GM23338 (cell line): ENCODE measurements around the gene PALM. TPM values are rescaled to one million over a fixed set of nuclear protein-coding genes. Genes with fewer than 3 reads are reported as not detected.
A peak's percentile ranks its signal among the peaks of the same experiment; 100 is the strongest.

Source experiments
- ATAC-seq: fragments of 200-7000 bp; cut with Tn5 transposase; 3 replicates; pipeline ENCODE4 v1.9.1; 2020
- DNase-seq: peaks from one replicate; pipeline ENCODE4 v3.0.0-alpha.2; 2015; ENCODE audit warnings: low spot score
- H2AFZ ChIP-seq: fragments of 200-600 bp; sonication (generic); 2 replicates; pipeline ENCODE4 v1.8.0; 2016; ENCODE audit warnings: antibody characterized with exemption, mild to moderate bottlenecking, moderate library complexity
- H3F3A ChIP-seq: fragments of 200-600 bp; sonication (generic); replicated peaks from 2 replicates; pipeline ENCODE4 v1.8.0; 2017; ENCODE audit warnings: antibody characterized with exemption, mixed run types, low read depth
- H3K27ac ChIP-seq: fragments of 200-600 bp; sonication (generic); 2 replicates; pipeline ENCODE4 v1.6.1; 2016; ENCODE audit warnings: low read depth
- H3K27me3 ChIP-seq: fragments of 200-600 bp; sonication (generic); 2 replicates; pipeline ENCODE4 v1.8.0; 2016; ENCODE audit warnings: mild to moderate bottlenecking, mixed run types, moderate library complexity; ENCODE audit not compliant: insufficient read depth
- H3K36me3 ChIP-seq: fragments of 200-600 bp; sonication (generic); 2 replicates; pipeline ENCODE4 v1.8.0; 2016; ENCODE audit warnings: mild to moderate bottlenecking; ENCODE audit not compliant: insufficient read depth
- H3K4me1 ChIP-seq: fragments of 200-600 bp; sonication (generic); 2 replicates; pipeline ENCODE4 v1.8.0; 2016; ENCODE audit warnings: mild to moderate bottlenecking, moderate library complexity; ENCODE audit not compliant: insufficient read depth
- H3K4me2 ChIP-seq: fragments of 200-600 bp; sonication (generic); 2 replicates; pipeline ENCODE4 v1.7.1; 2017; ENCODE audit warnings: mixed run types
- H3K4me3 ChIP-seq: fragments of 200-600 bp; sonication (generic); 2 replicates; pipeline ENCODE4 v1.6.1; 2016; ENCODE audit warnings: mixed run types
- H3K79me2 ChIP-seq: fragments of 200-600 bp; sonication (generic); replicated peaks from 2 replicates; pipeline ENCODE4 v1.8.0; 2017; ENCODE audit warnings: mild to moderate bottlenecking; ENCODE audit not compliant: insufficient read depth
- H3K9me2 ChIP-seq: fragments of 200-600 bp; sonication (generic); 2 replicates; pipeline ENCODE4 v1.8.0; 2017; ENCODE audit not compliant: insufficient read depth
- H4K20me1 ChIP-seq: fragments of 200-600 bp; sonication (generic); replicated peaks from 2 replicates; pipeline ENCODE4 v1.8.0; 2017; ENCODE audit warnings: mild to moderate bottlenecking; ENCODE audit not compliant: insufficient read depth
- H3K27ac Mint-ChIP-seq: 2 replicates; pipeline ENCODE4 v1.8.0; 2020; ENCODE audit warnings: inconsistent platforms, mild to moderate bottlenecking, moderate library complexity, mixed read lengths
- H3K27me3 Mint-ChIP-seq: 3 replicates; pipeline ENCODE4 v1.8.0; 2022; ENCODE audit warnings: low read depth, mild to moderate bottlenecking, moderate library complexity, mixed read lengths, inconsistent platforms; ENCODE audit not compliant: insufficient read depth, poor library complexity
- H3K36me3 Mint-ChIP-seq: 3 replicates; pipeline ENCODE4 v1.8.0; 2021; ENCODE audit warnings: low read depth, mild to moderate bottlenecking, inconsistent platforms, moderate library complexity, mixed read lengths
- H3K4me1 Mint-ChIP-seq: 3 replicates; pipeline ENCODE4 v1.8.0; 2020; ENCODE audit warnings: mild to moderate bottlenecking, inconsistent platforms, mixed read lengths
- H3K4me3 Mint-ChIP-seq: 3 replicates; pipeline ENCODE4 v1.8.0; 2021; ENCODE audit warnings: moderate library complexity, mild to moderate bottlenecking, inconsistent platforms, mixed read lengths
- H3K9me3 Mint-ChIP-seq: 3 replicates; pipeline ENCODE4 v1.8.0; 2020; ENCODE audit warnings: moderate library complexity, mild to moderate bottlenecking, inconsistent platforms, mixed read lengths
- CREB1 ChIP-seq: fragments of 250-450 bp; sonication (Bioruptor Pico); IDR thresholded peaks from 2 replicates; pipeline ENCODE4 v1.5.0; 2020; ENCODE audit warnings: low read depth, mild to moderate bottlenecking, moderate library complexity
- CTCF ChIP-seq, 2 experiments: fragments of 200-600 bp in 1 of 2; sonication (generic) in 1 of 2; conservative IDR thresholded peaks; 2 replicates each; pipeline versions ENCODE4 v1.5.1 to v1.6.1; 2016 to 2017; ENCODE audit warnings: antibody characterized with exemption in 2 of 2, low read depth in 2 of 2, mild to moderate bottlenecking in 2 of 2, moderate library complexity in 1 of 2
- EZH2 ChIP-seq: fragments of 200-600 bp; sonication (generic); IDR thresholded peaks from one replicate; pipeline ENCODE4 v1.8.0; 2017; ENCODE audit warnings: antibody characterized with exemption, mild to moderate bottlenecking, low read depth; ENCODE audit not compliant: unreplicated experiment
- EZH2phosphoT487 ChIP-seq: fragments of 200-600 bp; sonication (generic); IDR thresholded peaks from one replicate; pipeline ENCODE4 v1.8.1; 2018; ENCODE audit warnings: antibody characterized with exemption; ENCODE audit not compliant: unreplicated experiment
- ZNF114 ChIP-seq: fragments of 250-450 bp; sonication (Bioruptor Pico); IDR thresholded peaks from 2 replicates; pipeline ENCODE4 v1.5.0; 2020; ENCODE audit warnings: mild to moderate bottlenecking, moderate library complexity
- ZNF331 ChIP-seq: fragments of 250-450 bp; sonication (Bioruptor Pico); IDR thresholded peaks from 2 replicates; pipeline ENCODE4 v1.5.0; 2020; ENCODE audit warnings: low read depth, mild to moderate bottlenecking, moderate library complexity
- polyA plus RNA-seq: library from polyadenylated mRNA; unstranded; fragments of >200 nt; fragmentation: Nextera tagmentation; extraction: Ambion mirVana; gene quantifications from 2 replicates; pipeline ENCODE4 v1.2.1, GENCODE V29; 2016
- total RNA-seq: library from RNA; depleted of rRNA; stranded (reverse); fragments of >200 nt; shearing (Covaris generic); gene quantifications from 2 replicates; pipeline ENCODE4 v1.2.3, GENCODE V29; 2014
- TF ChIP-seq, protein P1 (sequence below): fragments of 250-450 bp; sonication (Bioruptor Pico); IDR thresholded peaks from 2 replicates; pipeline ENCODE4 v1.5.0; 2020; ENCODE audit warnings: mild to moderate bottlenecking, moderate library complexity

PALM gene
- total and polyA plus RNA-seq, 2 experiments from 2014 or later, result 3.8 to 26.1 TPM

- Histone ChIP-seq H3K4me1 (peaks cover 6% of the 10 kb centered on the region), H4K20me1 (peaks cover 37% of the 10 kb centered on the region)
- no peak for DNase-seq
Measured at GRCh38 chr19:660793-661426, 47.8 kb upstream of the PALM start.

More at GRCh38 chr19:660793-661426, 47.8 kb upstream of the PALM start:
- peak overlapping the region; percentile 82; the same call in 1 of the 2 replicates for H3K4me3 ChIP-seq
- H3K27me3 Mint-ChIP-seq, result peaks cover 14% of the 10 kb centered on the region
- peaks cover 13% of the 10 kb centered on the region for H3K4me1 Mint-ChIP-seq
- H3K9me3 Mint-ChIP-seq, result peaks cover 7% of the 10 kb centered on the region; the same call in 2 of the 3 replicates
- no peak for ATAC-seq
- peaks cover 70% of the 10 kb centered on the region for H3K79me2 ChIP-seq
- H3K27ac ChIP-seq, result no peak overlapping the region
- TF ChIP-seq CTCF (conservative IDR thresholded peaks at IDR 0.05; ENCODE audit: low read depth in 2 of 2), result no peak
- TF ChIP-seq, protein P1, sequence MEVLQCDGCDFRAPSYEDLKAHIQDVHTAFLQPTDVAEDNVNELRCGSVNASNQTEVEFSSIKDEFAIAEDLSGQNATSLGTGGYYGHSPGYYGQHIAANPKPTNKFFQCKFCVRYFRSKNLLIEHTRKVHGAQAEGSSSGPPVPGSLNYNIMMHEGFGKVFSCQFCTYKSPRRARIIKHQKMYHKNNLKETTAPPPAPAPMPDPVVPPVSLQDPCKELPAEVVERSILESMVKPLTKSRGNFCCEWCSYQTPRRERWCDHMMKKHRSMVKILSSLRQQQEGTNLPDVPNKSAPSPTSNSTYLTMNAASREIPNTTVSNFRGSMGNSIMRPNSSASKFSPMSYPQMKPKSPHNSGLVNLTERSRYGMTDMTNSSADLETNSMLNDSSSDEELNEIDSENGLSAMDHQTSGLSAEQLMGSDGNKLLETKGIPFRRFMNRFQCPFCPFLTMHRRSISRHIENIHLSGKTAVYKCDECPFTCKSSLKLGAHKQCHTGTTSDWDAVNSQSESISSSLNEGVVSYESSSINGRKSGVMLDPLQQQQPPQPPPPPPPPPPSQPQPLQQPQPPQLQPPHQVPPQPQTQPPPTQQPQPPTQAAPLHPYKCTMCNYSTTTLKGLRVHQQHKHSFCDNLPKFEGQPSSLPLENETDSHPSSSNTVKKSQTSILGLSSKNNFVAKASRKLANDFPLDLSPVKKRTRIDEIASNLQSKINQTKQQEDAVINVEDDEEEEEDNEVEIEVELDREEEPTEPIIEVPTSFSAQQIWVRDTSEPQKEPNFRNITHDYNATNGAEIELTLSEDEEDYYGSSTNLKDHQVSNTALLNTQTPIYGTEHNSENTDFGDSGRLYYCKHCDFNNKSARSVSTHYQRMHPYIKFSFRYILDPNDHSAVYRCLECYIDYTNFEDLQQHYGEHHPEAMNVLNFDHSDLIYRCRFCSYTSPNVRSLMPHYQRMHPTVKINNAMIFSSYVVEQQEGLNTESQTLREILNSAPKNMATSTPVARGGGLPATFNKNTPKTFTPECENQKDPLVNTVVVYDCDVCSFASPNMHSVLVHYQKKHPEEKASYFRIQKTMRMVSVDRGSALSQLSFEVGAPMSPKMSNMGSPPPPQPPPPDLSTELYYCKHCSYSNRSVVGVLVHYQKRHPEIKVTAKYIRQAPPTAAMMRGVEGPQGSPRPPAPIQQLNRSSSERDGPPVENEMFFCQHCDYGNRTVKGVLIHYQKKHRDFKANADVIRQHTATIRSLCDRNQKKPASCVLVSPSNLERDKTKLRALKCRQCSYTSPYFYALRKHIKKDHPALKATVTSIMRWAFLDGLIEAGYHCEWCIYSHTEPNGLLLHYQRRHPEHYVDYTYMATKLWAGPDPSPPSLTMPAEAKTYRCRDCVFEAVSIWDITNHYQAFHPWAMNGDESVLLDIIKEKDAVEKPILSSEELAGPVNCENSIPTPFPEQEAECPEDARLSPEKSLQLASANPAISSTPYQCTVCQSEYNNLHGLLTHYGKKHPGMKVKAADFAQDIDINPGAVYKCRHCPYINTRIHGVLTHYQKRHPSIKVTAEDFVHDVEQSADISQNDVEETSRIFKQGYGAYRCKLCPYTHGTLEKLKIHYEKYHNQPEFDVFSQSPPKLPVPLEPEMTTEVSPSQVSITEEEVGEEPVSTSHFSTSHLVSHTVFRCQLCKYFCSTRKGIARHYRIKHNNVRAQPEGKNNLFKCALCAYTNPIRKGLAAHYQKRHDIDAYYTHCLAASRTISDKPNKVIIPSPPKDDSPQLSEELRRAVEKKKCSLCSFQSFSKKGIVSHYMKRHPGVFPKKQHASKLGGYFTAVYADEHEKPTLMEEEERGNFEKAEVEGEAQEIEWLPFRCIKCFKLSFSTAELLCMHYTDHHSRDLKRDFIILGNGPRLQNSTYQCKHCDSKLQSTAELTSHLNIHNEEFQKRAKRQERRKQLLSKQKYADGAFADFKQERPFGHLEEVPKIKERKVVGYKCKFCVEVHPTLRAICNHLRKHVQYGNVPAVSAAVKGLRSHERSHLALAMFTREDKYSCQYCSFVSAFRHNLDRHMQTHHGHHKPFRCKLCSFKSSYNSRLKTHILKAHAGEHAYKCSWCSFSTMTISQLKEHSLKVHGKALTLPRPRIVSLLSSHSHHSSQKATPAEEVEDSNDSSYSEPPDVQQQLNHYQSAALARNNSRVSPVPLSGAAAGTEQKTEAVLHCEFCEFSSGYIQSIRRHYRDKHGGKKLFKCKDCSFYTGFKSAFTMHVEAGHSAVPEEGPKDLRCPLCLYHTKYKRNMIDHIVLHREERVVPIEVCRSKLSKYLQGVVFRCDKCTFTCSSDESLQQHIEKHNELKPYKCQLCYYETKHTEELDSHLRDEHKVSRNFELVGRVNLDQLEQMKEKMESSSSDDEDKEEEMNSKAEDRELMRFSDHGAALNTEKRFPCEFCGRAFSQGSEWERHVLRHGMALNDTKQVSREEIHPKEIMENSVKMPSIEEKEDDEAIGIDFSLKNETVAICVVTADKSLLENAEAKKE (CRISPR knock-in tag), result no peak
- TF ChIP-seq ZNF331, result no peak
- TF ChIP-seq EZH2, result no peak
- TF ChIP-seq ZNF114 (CRISPR knock-in tag), result no peak
- no peak for TF ChIP-seq CREB1 (CRISPR knock-in tag)
- no peak for TF ChIP-seq EZH2phosphoT487
- peak overlapping the region; percentile 62 for H3K27ac Mint-ChIP-seq
- no peaks in the 10 kb centered on the region for H3K27me3 ChIP-seq
- H3K36me3 Mint-ChIP-seq, result no peaks in the 10 kb centered on the region; the same call in 1 of the 3 replicates
- peaks cover 8% of the 10 kb centered on the region; the same call in 1 of the 2 replicates for H3F3A ChIP-seq
- no peaks in the 10 kb centered on the region for H3K9me2 ChIP-seq
- peak overlapping the region; percentile 90; the same call in 1 of the 2 replicates for H3K4me2 ChIP-seq
- H3K4me3 Mint-ChIP-seq, result peak overlapping the region; percentile 82
- no peak overlapping the region for H2AFZ ChIP-seq
- no peaks in the 10 kb centered on the region for H3K36me3 ChIP-seq
